Transverse colon (tissue), 4 donors: ENCODE results near the gene TNS3. TPM values are rescaled to one million over a fixed set of nuclear protein-coding genes. Genes with fewer than 3 reads are reported as not detected.

Experiments
- DNase-seq: peaks from one replicate; pipeline ENCODE4 v3.0.0-alpha.2; 2019
- H3K27ac ChIP-seq, 4 donors: fragments of 200-600 bp; sonication (generic); 2 replicates each; pipeline ENCODE4 v1.5.1; 2016 to 2018; ENCODE audit warnings: inconsistent platforms in 4 of 4
- H3K27me3 ChIP-seq: fragments of 200-600 bp; sonication (generic); 2 replicates; pipeline ENCODE4 v1.5.1; 2017; ENCODE audit warnings: inconsistent platforms
- H3K36me3 ChIP-seq, 4 donors: fragments of 200-600 bp; sonication (generic); 2 replicates each; pipeline ENCODE4 v1.5.1; 2017 to 2019; ENCODE audit warnings: inconsistent platforms in 4 of 4
- H3K4me1 ChIP-seq, 4 donors: fragments of 200-600 bp; sonication (generic); 2 replicates each; pipeline ENCODE4 v1.5.1; 2017 to 2020; ENCODE audit warnings: inconsistent platforms in 4 of 4
- H3K4me3 ChIP-seq, 4 donors: fragments of 200-600 bp; sonication (generic); 1 replicate in 1 of 4; 2 replicates in 3 of 4; pipeline versions ENCODE4 v1.5.1 to v1.6.1; 2017 to 2019; ENCODE audit warnings: inconsistent platforms in 4 of 4
- H3K9me3 ChIP-seq, 2 donors: fragments of 200-600 bp; sonication (generic); 2 replicates each; pipeline ENCODE4 v1.5.1; 2017 to 2019; ENCODE audit warnings: inconsistent platforms in 2 of 2
- EP300 ChIP-seq: sonication (generic); formaldehyde crosslinking; IDR thresholded peaks from one replicate; pipeline ENCODE4 v1.6.1; 2017; ENCODE audit warnings: antibody characterized with exemption, low read depth
- POLR2A ChIP-seq: fragments of 450-650 bp; IDR thresholded peaks from one replicate; pipeline ENCODE4 v1.6.1; 2016; ENCODE audit warnings: antibody characterized with exemption, mild to moderate bottlenecking, moderate library complexity
- POLR2AphosphoS5 ChIP-seq, 3 donors: sonication (generic); formaldehyde crosslinking; IDR thresholded peaks; one replicate each; pipeline ENCODE4 v1.6.1; 2016; ENCODE audit warnings: antibody characterized with exemption in 3 of 3
- WGBS, 2 donors: methylation state at CpG; one replicate each; pipeline ENCODE4 v1.1.5; 2018; ENCODE audit warnings: low coverage in 1 of 2; 5-methylcytosine and 5-hydroxymethylcytosine counted together
- in situ Hi-C, 4 donors: fragments of 200-750 bp; cut with MboI; loops; one replicate each; pipeline versions ENCODE4 v1.15.0 to v1.15.1; 2017; ENCODE audit warnings: low sequenced_read_pairs in 3 of 4, low pct_ligation_motif_present in 1 of 4, low pct_unique_long_range_greater_than_20kb in 1 of 4
- intact Hi-C: fragments of 100-400 bp; cut with DNase I; formaldehyde crosslinking; loops from one replicate; pipeline ENCODE4 v1.15.1; 2023; ENCODE audit warnings: low total_unique reads
- total RNA-seq, 4 donors: library from RNA; depleted of rRNA; stranded (reverse); fragments of >200 nt; gene quantifications; one replicate each; pipeline ENCODE4 v1.1.0, GENCODE V29; 2016
- TF ChIP-seq, protein P1 (sequence below), 5 experiments: fragments of 200-600 bp in 3 of 5; fragments of 450-650 bp in 2 of 5; sonication (generic) in 3 of 5; IDR thresholded peaks; 1 replicate in 2 of 5; 2 replicates in 3 of 5; pipeline ENCODE4 v1.5.1; 2016 to 2017; ENCODE audit warnings: antibody characterized with exemption in 5 of 5, inconsistent platforms in 3 of 5, mild to moderate bottlenecking in 2 of 5, moderate library complexity in 1 of 5

Gene TNS3
- total RNA-seq, 4 donors from 2014 or later, result 58.5 to 104 (median 72.7) TPM

- Histone ChIP-seq H3K4me1 (peaks cover 29 to 49% (median 35%) of the 10 kb centered on the region in 4 donors), H3K27ac (peak overlapping the region; percentile 80 to 93 (median 82)), H3K4me3 (no peak overlapping the region), H3K9me3 (no peaks in the 10 kb centered on the region), H3K27me3 (no peaks in the 10 kb centered on the region), H3K36me3 (no peaks in the 10 kb centered on the region)
- TF ChIP-seq POLR2AphosphoS5 (IDR thresholded peaks at IDR 0.05), result peak in 2 of 3 donors; percentile 15 to 51
- TF ChIP-seq POLR2A, result no peak
- in situ Hi-C loops (no loop called here), intact Hi-C loops (no loop called here)
- WGBS, 2 donors, result 25% methylated on average over 13 of the region's 13 CpGs; no CpG with 5 or more reads in 1 of the 2 donors
- peak; percentile 73 for DNase-seq
These were observed 175.8 kb downstream of the TNS3 start for GRCh38 chr7:47405921-47406800.

DNA sequence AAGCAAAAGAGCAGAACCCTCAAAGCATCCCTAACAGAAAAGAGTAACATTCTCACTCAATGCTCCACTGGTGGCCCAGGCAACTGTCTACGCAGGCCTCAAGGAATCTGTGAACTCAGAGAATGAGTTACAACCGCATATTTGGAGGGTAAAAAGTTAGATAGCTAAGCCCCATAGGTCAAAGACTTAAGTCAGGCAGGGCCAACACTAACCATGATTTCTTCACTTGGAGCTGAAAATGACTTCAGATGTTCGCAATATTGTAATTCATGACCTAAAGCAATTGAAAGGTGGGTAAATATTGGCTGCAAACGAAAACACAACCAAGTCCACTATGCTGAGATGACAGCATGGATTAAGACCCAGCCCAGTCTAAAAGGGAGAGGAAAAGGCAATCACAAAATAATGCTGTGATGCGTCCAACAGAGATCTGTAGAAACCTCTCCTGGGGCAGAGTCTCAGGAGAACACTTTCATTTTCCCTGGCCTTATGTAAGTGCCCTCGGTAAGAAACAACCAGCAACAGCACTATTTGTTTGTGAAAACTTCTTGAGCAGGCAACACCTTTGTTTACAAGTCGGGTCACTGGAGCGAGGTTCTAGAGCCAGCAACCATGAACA, 176.5 kb downstream of the TNS3 start:
- H3K9me3 ChIP-seq, result no peaks in the 10 kb centered on the region
- in situ Hi-C loops (no loop called here), intact Hi-C loops (no loop called here)

GRCh38 chr7:47404010-47404409, 177.9 kb downstream of the TNS3 start:
- Histone ChIP-seq H3K9me3 (no peaks in the 10 kb centered on the region), H3K36me3 (no peaks in the 10 kb centered on the region), H3K4me3 (no peak overlapping the region), H3K4me1 (peaks cover 29 to 45% (median 35%) of the 10 kb centered on the region in 4 donors), H3K27me3 (no peaks in the 10 kb centered on the region), H3K27ac (peak overlapping the region in 2 of 4 donors; percentile 54 to 82)
- TF ChIP-seq EP300 (no peak), POLR2AphosphoS5 (IDR thresholded peaks at IDR 0.05) (no peak), POLR2A (no peak)
- TF ChIP-seq, protein P1, sequence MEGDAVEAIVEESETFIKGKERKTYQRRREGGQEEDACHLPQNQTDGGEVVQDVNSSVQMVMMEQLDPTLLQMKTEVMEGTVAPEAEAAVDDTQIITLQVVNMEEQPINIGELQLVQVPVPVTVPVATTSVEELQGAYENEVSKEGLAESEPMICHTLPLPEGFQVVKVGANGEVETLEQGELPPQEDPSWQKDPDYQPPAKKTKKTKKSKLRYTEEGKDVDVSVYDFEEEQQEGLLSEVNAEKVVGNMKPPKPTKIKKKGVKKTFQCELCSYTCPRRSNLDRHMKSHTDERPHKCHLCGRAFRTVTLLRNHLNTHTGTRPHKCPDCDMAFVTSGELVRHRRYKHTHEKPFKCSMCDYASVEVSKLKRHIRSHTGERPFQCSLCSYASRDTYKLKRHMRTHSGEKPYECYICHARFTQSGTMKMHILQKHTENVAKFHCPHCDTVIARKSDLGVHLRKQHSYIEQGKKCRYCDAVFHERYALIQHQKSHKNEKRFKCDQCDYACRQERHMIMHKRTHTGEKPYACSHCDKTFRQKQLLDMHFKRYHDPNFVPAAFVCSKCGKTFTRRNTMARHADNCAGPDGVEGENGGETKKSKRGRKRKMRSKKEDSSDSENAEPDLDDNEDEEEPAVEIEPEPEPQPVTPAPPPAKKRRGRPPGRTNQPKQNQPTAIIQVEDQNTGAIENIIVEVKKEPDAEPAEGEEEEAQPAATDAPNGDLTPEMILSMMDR (IDR thresholded peaks at IDR 0.05), result no peak
- in situ Hi-C loops, result no loop called here
- WGBS, 2 donors, result 76 to 81% methylated on average over 3 of the region's 3 CpGs
- peak; percentile 2 for DNase-seq
- intact Hi-C loops, result no loop called here

More for the DNA sequence above, 176.5 kb downstream of the TNS3 start:
- peak overlapping the region; percentile 80 to 93 (median 82) for H3K27ac ChIP-seq
- 47 to 52% methylated on average over 2 to 8 of the region's 8 CpGs for WGBS, 2 donors
- no peak for DNase-seq
- no peak overlapping the region for H3K4me3 ChIP-seq
- H3K27me3 ChIP-seq, result no peaks in the 10 kb centered on the region
- H3K36me3 ChIP-seq, result no peaks in the 10 kb centered on the region
- TF ChIP-seq, protein P1 (IDR thresholded peaks at IDR 0.05), result no peak
- TF ChIP-seq POLR2AphosphoS5 (IDR thresholded peaks at IDR 0.05), result peak in 1 of 3 donors; percentile 3
- peaks cover 29 to 49% (median 35%) of the 10 kb centered on the region in 4 donors for H3K4me1 ChIP-seq

- Histone ChIP-seq H3K27ac (peak overlapping the region; percentile 1 to 54 (median 16)), H3K4me3 (no peak overlapping the region), H3K4me1 (peaks cover 29 to 37% (median 34%) of the 10 kb centered on the region in 4 donors), H3K27me3 (no peaks in the 10 kb centered on the region), H3K9me3 (no peaks in the 10 kb centered on the region), H3K36me3 (no peaks in the 10 kb centered on the region)
- DNase-seq, result peak; percentile 8
- WGBS, 2 donors, result 63 to 78% methylated on average over 4 to 15 of the region's 15 CpGs
- in situ Hi-C loops, result no loop called here
- intact Hi-C loops, result no loop called here
- TF ChIP-seq, protein P1 (IDR thresholded peaks at IDR 0.05), result no peak
- no peak for TF ChIP-seq EP300
- TF ChIP-seq POLR2A, result no peak
- no peak for TF ChIP-seq POLR2AphosphoS5 (IDR thresholded peaks at IDR 0.05)
These were observed 178.7 kb downstream of the TNS3 start for GRCh38 chr7:47402941-47403866.
